HL-60 (cell line): Measurements from ENCODE around the gene ITIH5.

Experiments
- DNase-seq, 2 experiments: peaks; one replicate each; pipeline ENCODE4 v3.0.0-alpha.2; 2010 to 2020; ENCODE audit warnings: low read depth in 1 of 2, low spot score in 1 of 2
- H3K27ac ChIP-seq: fragments of 250-450 bp; sonication (Bioruptor Pico); replicated peaks from 2 replicates; pipeline ENCODE4 v1.5.1; 2020; ENCODE audit warnings: mild to moderate bottlenecking, moderate library complexity
- H3K27me3 ChIP-seq: fragments of 250-450 bp; sonication (Bioruptor Pico); 2 replicates; pipeline ENCODE4 v1.5.1; 2021; ENCODE audit warnings: mild to moderate bottlenecking, moderate library complexity; ENCODE audit not compliant: insufficient read depth, poor library complexity, severe bottlenecking
- H3K4me3 ChIP-seq: replicated peaks from 2 replicates; pipeline ENCODE4 v1.5.1; 2011; ENCODE audit warnings: mild to moderate bottlenecking, control low read depth, low read length; ENCODE audit not compliant: insufficient read depth
- GABPA ChIP-seq: IDR thresholded peaks from 2 replicates; pipeline ENCODE4 v1.6.1; 2012; ENCODE audit warnings: low read depth
- POLR2AphosphoS5 ChIP-seq: IDR thresholded peaks from 2 replicates; pipeline ENCODE4 v1.6.1; 2012; ENCODE audit warnings: low read depth
- SPI1 ChIP-seq: IDR thresholded peaks from 2 replicates; pipeline ENCODE4 v1.6.1; 2012; ENCODE audit warnings: low read depth, mild to moderate bottlenecking, borderline replicate concordance
- TF ChIP-seq, protein P1 (sequence below): IDR thresholded peaks from one replicate; pipeline ENCODE4 v1.5.1; 2011; ENCODE audit warnings: low read length, control low read depth, inconsistent platforms; ENCODE audit not compliant: insufficient read depth
- TF ChIP-seq, protein P2 (sequence below): IDR thresholded peaks from 2 replicates; pipeline ENCODE4 v1.6.1; 2012; ENCODE audit warnings: low read depth; ENCODE audit not compliant: insufficient replicate concordance

ITIH5 gene

DNA sequence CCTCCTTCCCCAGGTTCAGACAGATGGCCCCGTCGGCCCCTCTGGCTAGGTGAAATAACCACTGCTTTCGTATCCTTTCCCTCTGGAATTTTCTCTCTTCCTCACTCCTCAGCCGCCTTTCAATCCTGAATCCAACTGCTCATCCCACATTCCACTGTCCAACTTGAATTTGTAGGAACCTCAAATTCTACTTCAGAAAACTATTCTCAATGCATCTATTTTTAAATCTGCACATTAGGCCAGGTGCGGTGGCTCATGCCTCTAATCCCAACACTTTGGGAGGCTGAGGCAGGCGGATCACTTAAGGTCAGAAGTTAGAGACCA lies 78.9 kb downstream of the ITIH5 start:
- H3K4me3 ChIP-seq = no peak overlapping the region
- H3K27ac ChIP-seq = no peak overlapping the region
- no peak for DNase-seq
- no peak for TF ChIP-seq SPI1
- no peak for TF ChIP-seq POLR2AphosphoS5
- no peak for TF ChIP-seq GABPA
- TF ChIP-seq, protein P1, sequence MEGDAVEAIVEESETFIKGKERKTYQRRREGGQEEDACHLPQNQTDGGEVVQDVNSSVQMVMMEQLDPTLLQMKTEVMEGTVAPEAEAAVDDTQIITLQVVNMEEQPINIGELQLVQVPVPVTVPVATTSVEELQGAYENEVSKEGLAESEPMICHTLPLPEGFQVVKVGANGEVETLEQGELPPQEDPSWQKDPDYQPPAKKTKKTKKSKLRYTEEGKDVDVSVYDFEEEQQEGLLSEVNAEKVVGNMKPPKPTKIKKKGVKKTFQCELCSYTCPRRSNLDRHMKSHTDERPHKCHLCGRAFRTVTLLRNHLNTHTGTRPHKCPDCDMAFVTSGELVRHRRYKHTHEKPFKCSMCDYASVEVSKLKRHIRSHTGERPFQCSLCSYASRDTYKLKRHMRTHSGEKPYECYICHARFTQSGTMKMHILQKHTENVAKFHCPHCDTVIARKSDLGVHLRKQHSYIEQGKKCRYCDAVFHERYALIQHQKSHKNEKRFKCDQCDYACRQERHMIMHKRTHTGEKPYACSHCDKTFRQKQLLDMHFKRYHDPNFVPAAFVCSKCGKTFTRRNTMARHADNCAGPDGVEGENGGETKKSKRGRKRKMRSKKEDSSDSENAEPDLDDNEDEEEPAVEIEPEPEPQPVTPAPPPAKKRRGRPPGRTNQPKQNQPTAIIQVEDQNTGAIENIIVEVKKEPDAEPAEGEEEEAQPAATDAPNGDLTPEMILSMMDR = no peak
- TF ChIP-seq, protein P2, sequence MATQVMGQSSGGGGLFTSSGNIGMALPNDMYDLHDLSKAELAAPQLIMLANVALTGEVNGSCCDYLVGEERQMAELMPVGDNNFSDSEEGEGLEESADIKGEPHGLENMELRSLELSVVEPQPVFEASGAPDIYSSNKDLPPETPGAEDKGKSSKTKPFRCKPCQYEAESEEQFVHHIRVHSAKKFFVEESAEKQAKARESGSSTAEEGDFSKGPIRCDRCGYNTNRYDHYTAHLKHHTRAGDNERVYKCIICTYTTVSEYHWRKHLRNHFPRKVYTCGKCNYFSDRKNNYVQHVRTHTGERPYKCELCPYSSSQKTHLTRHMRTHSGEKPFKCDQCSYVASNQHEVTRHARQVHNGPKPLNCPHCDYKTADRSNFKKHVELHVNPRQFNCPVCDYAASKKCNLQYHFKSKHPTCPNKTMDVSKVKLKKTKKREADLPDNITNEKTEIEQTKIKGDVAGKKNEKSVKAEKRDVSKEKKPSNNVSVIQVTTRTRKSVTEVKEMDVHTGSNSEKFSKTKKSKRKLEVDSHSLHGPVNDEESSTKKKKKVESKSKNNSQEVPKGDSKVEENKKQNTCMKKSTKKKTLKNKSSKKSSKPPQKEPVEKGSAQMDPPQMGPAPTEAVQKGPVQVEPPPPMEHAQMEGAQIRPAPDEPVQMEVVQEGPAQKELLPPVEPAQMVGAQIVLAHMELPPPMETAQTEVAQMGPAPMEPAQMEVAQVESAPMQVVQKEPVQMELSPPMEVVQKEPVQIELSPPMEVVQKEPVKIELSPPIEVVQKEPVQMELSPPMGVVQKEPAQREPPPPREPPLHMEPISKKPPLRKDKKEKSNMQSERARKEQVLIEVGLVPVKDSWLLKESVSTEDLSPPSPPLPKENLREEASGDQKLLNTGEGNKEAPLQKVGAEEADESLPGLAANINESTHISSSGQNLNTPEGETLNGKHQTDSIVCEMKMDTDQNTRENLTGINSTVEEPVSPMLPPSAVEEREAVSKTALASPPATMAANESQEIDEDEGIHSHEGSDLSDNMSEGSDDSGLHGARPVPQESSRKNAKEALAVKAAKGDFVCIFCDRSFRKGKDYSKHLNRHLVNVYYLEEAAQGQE = no peak
- no peaks in the 10 kb centered on the region for H3K27me3 ChIP-seq

DNA sequence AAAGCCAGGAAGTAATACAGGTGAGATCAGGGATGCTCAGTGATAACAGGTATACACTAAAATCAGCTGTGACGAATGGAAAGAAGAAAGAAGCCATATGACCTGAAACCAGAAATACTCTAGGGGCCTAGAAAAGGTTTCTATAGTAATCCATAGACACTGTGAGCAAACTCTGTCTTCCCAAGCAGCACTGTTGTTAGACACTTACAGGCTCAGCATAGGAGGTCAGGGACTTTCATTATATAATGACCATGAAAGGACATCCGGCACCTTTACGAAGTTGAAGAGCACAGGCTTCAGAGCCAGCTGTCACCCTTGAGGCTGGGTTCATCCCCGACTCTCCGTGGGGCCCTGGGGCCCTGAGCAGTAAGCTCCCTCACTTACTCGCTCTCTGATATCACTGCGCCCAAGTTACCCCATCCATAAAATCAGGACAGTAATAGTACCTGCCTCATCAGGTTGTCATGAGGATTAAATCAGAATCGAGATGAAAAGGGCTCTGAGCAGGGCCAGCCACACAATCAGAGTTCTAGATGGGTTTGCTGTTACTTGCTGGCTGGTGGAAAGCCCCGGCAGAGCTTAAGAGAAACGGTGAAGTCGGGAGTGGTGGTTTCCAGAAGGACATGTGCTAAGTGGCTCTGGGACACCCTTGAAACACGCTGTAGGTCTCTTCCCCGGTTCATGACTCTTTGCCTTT lies 79.5 kb downstream of the ITIH5 start:
- no peak overlapping the region for H3K4me3 ChIP-seq
- no peak for DNase-seq
- no peaks in the 10 kb centered on the region for H3K27me3 ChIP-seq
- no peak for TF ChIP-seq POLR2AphosphoS5
- TF ChIP-seq, protein P1 = no peak
- TF ChIP-seq SPI1 = no peak
- no peak for TF ChIP-seq GABPA
- TF ChIP-seq, protein P2 = no peak
- no peak overlapping the region for H3K27ac ChIP-seq

DNA sequence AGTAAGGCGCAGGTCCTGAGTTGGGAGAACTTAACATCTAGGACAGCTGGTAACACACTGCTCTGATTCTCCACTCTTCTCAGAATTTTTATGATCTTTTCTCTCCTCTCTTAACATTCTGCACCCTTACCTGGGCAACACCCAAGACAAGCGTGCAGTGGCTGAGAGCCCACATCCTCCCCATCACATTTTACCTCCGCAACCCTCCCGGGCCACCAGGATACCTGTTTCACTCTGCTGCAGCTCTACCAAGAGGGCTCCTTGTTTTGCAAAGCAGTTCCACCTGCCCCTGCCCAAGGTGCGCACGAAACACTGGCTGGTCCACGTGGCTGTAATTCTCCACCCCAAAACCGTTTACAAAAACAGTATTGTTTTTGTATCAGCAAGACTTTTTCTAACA lies 81.5 kb downstream of the ITIH5 start:
- Histone ChIP-seq H3K27me3 (no peaks in the 10 kb centered on the region), H3K27ac (no peak overlapping the region), H3K4me3 (no peak overlapping the region)
- no peak for DNase-seq
- no peak for TF ChIP-seq GABPA
- no peak for TF ChIP-seq SPI1
- no peak for TF ChIP-seq POLR2AphosphoS5
- TF ChIP-seq, protein P1 = no peak
- TF ChIP-seq, protein P2 = no peak
